Mononuclear cell (primary cell): ENCODE results near the gene ACVR2A. TPM values are rescaled to one million over a fixed set of nuclear protein-coding genes. Genes with fewer than 3 reads are reported as not detected.
A peak's percentile ranks its signal among the peaks of the same experiment; 100 is the strongest.

Experiments used
- H3K27me3 ChIP-seq: 2 replicates; pipeline ENCODE4 v1.6.0; 2011; ENCODE audit warnings: low read length, control low read depth; ENCODE audit not compliant: insufficient read depth
- H3K4me1 ChIP-seq: 2 replicates; pipeline ENCODE4 v1.5.1; 2011; ENCODE audit warnings: mild to moderate bottlenecking, low read length, control low read depth; ENCODE audit not compliant: insufficient read depth
- H3K4me3 ChIP-seq: 2 replicates; pipeline ENCODE4 v1.5.1; 2011; ENCODE audit warnings: mild to moderate bottlenecking, low read length, moderate library complexity
- H3K9me3 ChIP-seq: 2 replicates; pipeline ENCODE4 v1.5.1; 2011; ENCODE audit warnings: low read depth, mild to moderate bottlenecking, control low read depth, low read length
- total RNA-seq: library from RNA; depleted of rRNA; stranded (reverse); fragments of >200 nt; gene quantifications from one replicate; pipeline ENCODE4 v1.2.3, GENCODE V29; 2012

The ACVR2A gene
- total RNA-seq, 1 donor: 39.9 TPM

DNA sequence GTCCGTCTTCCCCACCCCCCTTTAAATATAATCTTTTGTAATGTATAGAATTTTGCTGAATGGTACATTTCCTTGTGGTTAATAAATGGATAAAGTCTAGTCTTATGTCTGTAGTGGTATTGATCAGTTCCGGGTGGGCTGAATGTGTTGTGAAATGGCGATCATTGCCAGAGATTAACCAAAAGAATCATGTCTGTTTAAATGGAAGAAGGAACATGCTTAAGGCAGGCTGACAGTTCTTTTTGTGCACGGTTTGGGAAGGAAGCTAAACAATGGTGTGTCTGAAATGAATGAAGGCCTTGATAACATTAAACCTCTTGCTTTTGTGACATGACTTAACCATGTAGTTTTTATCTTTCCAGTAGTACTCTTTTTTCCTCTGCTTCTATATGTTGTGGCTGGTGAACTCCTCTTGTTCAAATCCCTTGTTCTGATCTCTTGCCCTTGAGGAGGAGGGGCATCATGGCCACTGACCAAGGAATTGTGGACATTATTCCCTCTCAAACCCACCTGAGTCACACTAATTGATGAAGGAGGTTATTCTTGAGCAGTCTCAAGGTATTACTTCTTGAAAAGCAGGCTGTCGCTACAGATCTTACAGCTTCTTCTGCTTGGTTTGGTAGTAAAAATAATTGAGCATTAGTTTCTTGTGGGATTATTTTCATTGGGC lies 1.7 kb downstream of the ACVR2A start:
- H3K9me3 ChIP-seq: no peaks in the 10 kb centered on the region
- peaks cover 27% of the 10 kb centered on the region for H3K4me1 ChIP-seq
- peaks cover 45% of the 10 kb centered on the region for H3K27me3 ChIP-seq
- peak overlapping the region; percentile 74 for H3K4me3 ChIP-seq

DNA sequence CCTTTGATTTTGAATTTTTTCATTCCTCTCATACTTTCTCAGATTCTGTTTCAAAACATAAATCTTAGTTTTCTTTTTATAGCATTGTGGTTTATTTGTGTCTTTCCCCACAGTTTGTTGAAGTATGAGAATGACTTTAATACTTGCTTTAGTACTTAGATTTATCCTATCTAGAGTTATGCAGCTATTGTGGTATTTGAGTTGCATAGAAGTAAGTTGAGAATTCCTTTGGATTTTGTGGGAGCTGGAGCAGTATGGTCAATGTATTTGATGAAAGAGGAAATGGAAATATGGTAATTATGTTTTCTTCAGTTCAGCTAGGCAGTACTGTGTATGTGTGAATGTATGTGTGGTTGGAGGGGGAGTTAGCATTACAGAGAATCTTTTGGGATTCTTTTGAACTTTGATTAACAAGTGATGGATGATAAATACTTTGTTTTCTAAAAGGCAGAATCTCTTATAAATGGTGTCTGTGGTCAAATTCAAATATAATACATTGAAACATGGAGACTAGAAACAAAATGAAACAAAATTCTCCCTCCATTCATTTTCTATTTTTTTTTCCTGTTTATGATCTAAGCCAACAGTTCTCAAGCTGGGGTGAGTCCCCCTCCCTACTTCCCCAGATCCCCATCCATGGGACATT lies 3.0 kb downstream of the ACVR2A start:
- no peak overlapping the region for H3K4me3 ChIP-seq
- peaks cover 27% of the 10 kb centered on the region for H3K4me1 ChIP-seq
- H3K27me3 ChIP-seq: peaks cover 32% of the 10 kb centered on the region
- no peaks in the 10 kb centered on the region for H3K9me3 ChIP-seq

DNA sequence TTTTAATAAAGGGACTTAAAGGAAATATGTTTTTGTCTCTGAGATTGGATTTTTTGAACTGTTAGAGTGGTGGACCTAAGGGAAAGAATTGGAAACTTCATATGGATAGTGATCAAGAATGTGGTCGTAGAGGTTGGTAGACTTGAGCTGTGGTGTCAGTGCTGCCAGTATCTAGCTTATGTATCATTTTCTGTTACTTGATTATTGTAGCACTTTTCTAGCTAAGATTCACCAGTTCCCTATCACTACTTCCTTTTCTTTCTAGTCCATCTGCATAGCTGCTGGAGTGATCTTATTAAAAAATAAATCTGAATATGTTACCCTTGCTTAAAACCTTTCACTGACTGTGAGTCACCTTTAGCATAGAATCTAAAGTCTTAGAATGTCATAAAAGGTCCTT lies 6.0 kb downstream of the ACVR2A start:
- H3K4me1 ChIP-seq: peaks cover 14% of the 10 kb centered on the region
- no peaks in the 10 kb centered on the region for H3K9me3 ChIP-seq
- no peak overlapping the region for H3K4me3 ChIP-seq
- peaks cover 22% of the 10 kb centered on the region for H3K27me3 ChIP-seq

DNA sequence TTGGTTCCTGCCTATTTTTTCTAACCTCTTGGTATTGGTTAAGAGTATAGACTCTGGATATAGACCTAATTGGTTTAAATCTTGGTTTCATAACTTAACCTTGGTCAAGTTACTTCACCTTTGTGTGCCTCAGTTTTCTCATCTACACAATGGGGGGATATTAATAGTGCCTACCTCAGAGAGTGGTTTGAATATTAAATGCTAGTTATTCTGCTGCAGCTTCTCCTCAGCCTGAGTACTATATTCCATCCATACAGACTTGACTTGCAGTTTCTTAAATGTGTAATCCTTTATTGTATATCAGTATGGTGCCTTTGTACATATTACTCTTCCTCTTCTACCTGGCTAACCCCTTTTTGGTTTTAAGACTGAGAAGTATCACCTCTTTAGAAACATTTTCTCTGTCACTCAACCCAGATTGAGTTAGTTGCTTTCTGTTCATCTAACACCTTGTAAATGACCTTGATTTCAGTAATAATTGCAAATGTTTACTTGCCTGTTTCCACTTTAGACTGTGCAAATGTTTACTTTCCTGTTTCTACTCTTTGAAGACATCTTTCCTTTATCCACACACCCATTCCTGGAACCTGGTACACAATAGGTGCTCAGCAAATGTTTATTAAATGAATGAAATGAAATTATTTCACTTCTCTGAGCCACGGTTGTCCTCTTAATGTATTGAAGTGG lies 6.6 kb downstream of the ACVR2A start:
- H3K4me1 ChIP-seq: peaks cover 9% of the 10 kb centered on the region
- H3K9me3 ChIP-seq: no peaks in the 10 kb centered on the region
- peaks cover 16% of the 10 kb centered on the region for H3K27me3 ChIP-seq
- H3K4me3 ChIP-seq: no peak overlapping the region

DNA sequence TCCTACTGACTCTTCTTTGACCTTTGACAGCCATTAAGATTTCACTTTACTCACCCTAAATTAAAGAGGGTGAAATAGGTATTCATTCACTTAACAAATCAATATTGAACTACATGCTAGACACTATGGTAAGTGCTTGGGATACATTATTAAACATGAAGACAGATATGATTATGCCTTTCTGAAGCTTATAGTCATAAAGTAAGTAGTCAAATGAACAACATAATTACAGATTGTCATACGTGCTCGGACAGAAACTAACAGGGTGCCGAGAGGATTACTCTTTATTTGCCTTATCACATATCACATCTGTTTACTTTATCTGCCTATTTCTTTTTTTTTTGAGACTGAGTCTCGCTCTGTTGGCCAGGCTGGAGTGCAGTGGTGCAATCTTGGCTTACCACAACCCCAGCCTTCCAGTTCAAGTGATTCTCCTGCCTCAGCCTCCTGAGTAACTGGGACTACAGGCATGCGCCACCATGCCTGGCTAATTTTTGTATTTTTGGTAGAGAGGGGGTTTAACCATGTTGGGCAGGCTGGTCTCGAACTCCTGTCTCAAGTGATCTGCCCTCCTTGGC lies 9.8 kb downstream of the ACVR2A start:
- no peak overlapping the region for H3K4me3 ChIP-seq
- no peaks in the 10 kb centered on the region for H3K27me3 ChIP-seq
- H3K9me3 ChIP-seq: no peaks in the 10 kb centered on the region
- H3K4me1 ChIP-seq: peaks cover 4% of the 10 kb centered on the region

DNA sequence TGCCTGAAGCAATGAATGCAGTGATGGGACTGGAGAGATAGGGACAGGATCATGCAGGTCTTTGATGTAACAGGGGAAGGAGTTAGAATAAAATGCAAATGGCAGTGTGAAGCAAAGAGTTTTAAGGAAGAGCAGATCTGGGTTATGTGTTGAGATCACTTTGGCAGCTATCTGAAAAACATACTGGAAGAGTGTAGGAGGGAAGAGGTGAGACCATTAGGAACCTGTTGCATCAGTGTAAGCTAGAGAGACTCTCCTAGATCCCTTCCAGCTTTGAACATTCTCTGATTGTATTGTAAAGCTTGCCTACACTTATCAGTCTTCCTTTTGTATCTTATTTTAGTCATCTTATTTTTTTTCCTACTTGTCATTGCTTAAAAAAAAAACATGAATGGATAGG lies 10.5 kb downstream of the ACVR2A start:
- peaks cover 4% of the 10 kb centered on the region for H3K4me1 ChIP-seq
- no peak overlapping the region for H3K4me3 ChIP-seq
- H3K27me3 ChIP-seq: no peaks in the 10 kb centered on the region
- no peaks in the 10 kb centered on the region for H3K9me3 ChIP-seq

DNA sequence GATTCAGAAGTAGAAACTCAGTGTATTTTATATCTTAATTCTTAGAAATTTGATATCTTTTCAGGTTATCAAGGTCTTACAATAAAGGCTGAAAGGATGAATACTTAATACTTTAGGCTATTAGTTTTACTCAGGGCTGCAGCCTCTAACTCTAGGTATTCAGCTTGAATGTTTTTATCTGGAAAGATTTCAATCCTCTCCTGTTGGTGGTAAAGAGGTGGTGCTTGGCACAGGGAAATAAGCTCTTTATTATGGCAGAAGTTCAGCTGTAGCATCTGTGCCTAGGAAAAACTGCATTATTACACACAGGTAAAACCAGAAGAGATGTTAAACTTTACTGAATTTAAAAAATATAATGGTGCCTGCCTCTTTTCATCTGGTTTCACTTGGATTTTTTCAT lies 11.1 kb downstream of the ACVR2A start:
- no peak overlapping the region for H3K4me3 ChIP-seq
- H3K27me3 ChIP-seq: no peaks in the 10 kb centered on the region
- no peaks in the 10 kb centered on the region for H3K9me3 ChIP-seq
- H3K4me1 ChIP-seq: no peaks in the 10 kb centered on the region

DNA sequence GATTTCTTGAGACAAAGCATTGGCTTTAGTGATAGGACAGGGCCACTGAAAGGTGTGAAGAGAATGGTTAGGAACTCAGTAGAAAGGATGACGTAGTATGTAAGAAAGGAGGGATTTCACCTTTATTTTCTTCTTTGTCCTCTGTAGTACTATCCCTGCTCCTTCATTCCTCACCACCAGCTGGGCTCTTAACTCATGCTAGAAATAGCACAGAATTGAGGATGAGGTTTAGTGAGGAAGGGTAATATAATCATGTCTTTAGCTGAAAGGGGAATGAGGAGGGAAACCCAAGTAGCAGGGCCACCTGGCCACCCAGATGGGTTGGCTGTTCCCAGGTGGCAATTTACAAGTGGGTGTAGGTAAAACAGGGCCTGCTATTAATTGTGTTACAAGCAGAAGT lies 15.2 kb downstream of the ACVR2A start:
- Histone ChIP-seq H3K9me3 (no peaks in the 10 kb centered on the region), H3K27me3 (no peaks in the 10 kb centered on the region), H3K4me3 (no peak overlapping the region), H3K4me1 (no peaks in the 10 kb centered on the region)

DNA sequence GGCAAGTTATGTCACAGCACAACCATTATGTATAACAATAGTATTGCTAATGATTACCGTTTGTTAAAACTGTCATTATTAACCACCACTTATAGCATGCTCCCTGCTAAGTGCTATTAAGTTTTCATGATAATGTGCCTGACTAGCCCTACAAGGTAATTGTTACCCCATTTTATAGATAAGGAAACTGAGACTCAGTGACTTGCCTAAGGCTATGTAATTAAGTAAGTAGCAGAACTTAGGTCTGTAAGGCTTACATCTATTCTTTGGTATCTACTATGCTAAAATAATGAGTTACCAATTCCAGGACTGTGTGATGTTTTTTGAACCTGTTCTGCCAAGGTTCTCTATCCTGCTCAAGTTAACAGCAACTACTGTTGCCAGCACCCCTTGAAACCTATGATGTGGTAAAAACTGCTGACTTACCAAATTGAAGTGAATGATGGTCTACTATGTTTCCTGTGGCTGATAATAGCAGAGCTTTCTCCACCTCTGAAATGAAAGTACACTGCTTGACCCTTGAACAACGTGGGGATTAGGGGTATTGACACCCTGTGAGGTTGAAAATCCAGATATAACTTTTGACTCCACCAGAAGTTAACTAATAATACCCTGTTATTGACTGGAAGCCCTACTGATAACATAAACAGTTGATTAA lies 18.2 kb downstream of the ACVR2A start:
- H3K4me1 ChIP-seq: peaks cover 10% of the 10 kb centered on the region
- H3K27me3 ChIP-seq: no peaks in the 10 kb centered on the region
- H3K4me3 ChIP-seq: no peak overlapping the region
- no peaks in the 10 kb centered on the region for H3K9me3 ChIP-seq

DNA sequence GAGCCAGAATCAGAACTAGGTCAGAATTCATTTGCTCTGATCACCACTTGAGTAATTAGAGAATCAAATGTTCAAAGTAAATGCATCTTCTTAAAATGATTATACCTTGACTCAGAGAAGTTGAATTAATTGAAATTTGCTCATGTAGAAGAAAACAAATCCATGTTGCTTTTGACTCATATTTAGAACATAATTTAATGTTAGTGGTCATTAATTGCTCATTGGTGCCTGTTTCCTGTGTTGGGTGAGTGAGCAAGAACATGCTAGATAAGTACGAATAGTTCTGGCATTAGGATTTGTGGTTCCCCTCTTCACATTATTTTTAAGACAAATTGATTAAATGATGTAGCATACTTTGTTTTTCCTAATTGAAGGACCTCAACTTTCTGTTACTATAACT lies 19.0 kb downstream of the ACVR2A start:
- Histone ChIP-seq H3K9me3 (no peaks in the 10 kb centered on the region), H3K27me3 (no peaks in the 10 kb centered on the region), H3K4me1 (peaks cover 10% of the 10 kb centered on the region), H3K4me3 (no peak overlapping the region)

DNA sequence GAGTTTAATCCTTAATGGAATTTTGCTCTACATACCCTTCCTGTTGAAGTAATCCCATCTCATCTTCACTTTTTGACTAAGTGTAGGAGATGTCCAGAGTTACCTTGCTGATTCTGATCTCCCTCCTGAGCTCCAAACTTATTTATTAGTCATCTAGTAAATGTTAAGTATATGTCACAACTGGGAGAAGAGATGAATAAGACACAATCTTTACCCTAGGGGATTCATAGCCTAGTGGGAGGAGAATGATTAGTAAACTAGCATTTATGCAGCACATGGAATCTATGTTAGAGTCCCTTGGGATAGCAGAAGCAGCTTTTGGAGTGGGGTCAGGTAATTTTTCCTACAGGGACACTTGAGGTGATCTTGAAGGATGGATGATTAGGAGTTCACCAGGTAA lies 20.7 kb downstream of the ACVR2A start:
- Histone ChIP-seq H3K9me3 (no peaks in the 10 kb centered on the region), H3K27me3 (no peaks in the 10 kb centered on the region), H3K4me1 (peaks cover 10% of the 10 kb centered on the region), H3K4me3 (no peak overlapping the region)

DNA sequence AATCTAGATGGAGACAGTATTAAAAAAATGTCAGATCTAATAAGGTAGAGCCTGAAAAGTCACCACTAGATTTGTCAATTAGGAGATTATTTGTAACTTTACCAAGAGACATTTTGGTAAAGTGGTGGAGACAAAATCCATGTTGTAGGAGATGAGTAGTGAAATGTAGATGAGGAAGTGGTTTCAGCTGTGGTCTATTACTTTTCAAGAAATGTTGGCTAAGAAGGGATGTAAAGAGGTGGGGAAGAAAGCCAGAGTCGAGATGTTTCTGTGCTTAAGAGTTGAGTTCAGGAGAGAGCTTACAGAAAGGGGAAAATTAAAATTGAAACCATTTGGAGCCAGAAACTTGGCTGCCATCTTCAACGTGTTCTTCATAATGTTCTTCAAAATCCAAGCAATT lies 22.2 kb downstream of the ACVR2A start:
- Histone ChIP-seq H3K4me3 (no peak overlapping the region), H3K9me3 (no peaks in the 10 kb centered on the region), H3K27me3 (no peaks in the 10 kb centered on the region)

DNA sequence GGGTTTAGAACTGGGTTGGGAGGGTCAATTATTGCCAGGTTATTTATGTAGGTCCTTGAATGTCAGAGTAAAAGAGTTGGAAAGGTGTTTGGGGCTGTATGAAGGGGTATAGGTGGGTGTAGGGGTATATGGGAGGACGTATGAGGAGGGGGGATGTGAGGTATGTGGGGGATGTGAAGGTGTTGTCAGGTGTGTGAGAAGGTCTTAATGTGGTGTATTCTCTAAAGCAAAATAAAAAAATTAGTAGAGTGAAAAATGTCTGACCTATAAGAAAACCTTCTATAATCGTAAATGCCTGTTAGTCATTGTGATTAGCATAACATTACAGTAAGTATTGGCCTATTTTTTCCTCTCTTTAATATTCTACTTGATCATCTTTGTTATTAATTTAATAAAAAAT lies 25.1 kb downstream of the ACVR2A start:
- Histone ChIP-seq H3K4me3 (no peak overlapping the region), H3K4me1 (peaks cover 10% of the 10 kb centered on the region), H3K27me3 (no peaks in the 10 kb centered on the region), H3K9me3 (no peaks in the 10 kb centered on the region)

More for the DNA sequence above, 22.2 kb downstream of the ACVR2A start:
- peaks cover 10% of the 10 kb centered on the region for H3K4me1 ChIP-seq

DNA sequence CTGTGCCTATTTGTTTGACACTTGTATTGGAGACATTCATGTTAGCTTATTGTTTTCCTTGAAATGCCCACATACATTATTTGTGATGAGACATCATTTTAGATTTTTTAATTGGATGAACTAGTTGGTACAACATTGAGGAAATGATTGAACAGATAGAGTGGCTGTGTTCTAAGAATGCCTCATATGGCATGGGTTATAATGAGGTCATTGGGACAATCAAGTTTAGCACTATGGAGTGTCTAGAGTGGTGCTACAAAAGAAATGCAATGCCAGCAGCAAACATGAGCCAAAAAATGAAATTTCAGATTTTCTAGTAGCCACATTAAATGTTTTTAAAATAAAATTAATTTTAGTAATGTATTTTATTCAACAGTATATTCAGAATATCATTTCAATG lies 28.1 kb downstream of the ACVR2A start:
- Histone ChIP-seq H3K9me3 (no peaks in the 10 kb centered on the region), H3K4me3 (no peak overlapping the region)

More for the DNA sequence above, 28.1 kb downstream of the ACVR2A start:
- H3K27me3 ChIP-seq: no peaks in the 10 kb centered on the region
- no peaks in the 10 kb centered on the region for H3K4me1 ChIP-seq
